GM23248 (cell line): ENCODE data around the gene CHGA.

Source experiments
- EZH2 ChIP-seq: fragments of 200-600 bp; sonication (generic); IDR thresholded peaks from 2 replicates; pipeline ENCODE4 v1.6.1; 2018; ENCODE audit warnings: antibody characterized with exemption, mild to moderate bottlenecking; ENCODE audit not compliant: insufficient read depth, poor library complexity, severe bottlenecking
- EZH2phosphoT487 ChIP-seq: fragments of 200-600 bp; sonication (generic); IDR thresholded peaks from 2 replicates; pipeline ENCODE4 v1.6.1; 2018; ENCODE audit warnings: antibody characterized with exemption, moderate library complexity, mild to moderate bottlenecking, low read depth; ENCODE audit not compliant: insufficient read depth

DNA sequence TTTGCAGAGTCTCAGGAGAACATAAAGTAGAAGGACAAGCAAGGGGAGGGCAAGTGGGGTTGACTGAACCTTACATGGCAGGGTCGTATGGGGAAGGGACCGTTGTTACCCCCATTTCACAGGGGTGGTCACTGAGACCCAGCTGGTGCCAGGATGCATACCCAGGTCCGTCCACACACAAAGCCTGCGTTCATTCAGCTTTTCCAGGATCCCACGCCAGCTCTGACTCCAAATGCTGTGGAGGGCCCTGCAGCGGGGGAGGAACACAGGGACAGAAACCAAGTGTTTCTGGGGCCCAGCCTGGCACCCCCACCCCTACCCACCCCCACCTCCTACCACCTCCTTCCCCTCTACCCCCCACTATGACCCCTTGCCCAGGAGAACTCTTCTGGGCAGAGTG is 16.5 kb upstream of the CHGA start:
- TF ChIP-seq EZH2 (no peak), EZH2phosphoT487 (no peak)
